OCI-LY1 (cell line): ENCODE measurements around the gene XPO4.
"Not testable (repeated sequence)": the region's sequence is repeated elsewhere in the genome, so short reads cannot be mapped to it uniquely, and the experiment has no call there.

Experiments used
- H2AFZ ChIP-seq: fragments of 200-600 bp; sonication (generic), shearing (Covaris generic); 2 replicates; pipeline ENCODE4 v1.6.0; 2014; ENCODE audit warnings: antibody characterized with exemption, mild to moderate bottlenecking, low read length
- H3F3A ChIP-seq: fragments of 200-600 bp; sonication (generic), shearing (Covaris generic); 2 replicates; pipeline ENCODE4 v1.6.0; 2014; ENCODE audit warnings: mild to moderate bottlenecking, antibody characterized with exemption, low read length, moderate library complexity; ENCODE audit not compliant: insufficient read depth
- H3K27ac ChIP-seq: fragments of 200-600 bp; sonication (generic); 2 replicates; pipeline ENCODE4 v1.5.1; 2014; ENCODE audit warnings: low read length, mixed run types, mild to moderate bottlenecking, low read depth; ENCODE audit not compliant: poor library complexity, severe bottlenecking
- H3K27me3 ChIP-seq: fragments of 200-600 bp; sonication (generic); 2 replicates; pipeline ENCODE4 v1.6.0; 2014; ENCODE audit warnings: antibody characterized with exemption, mild to moderate bottlenecking, low read length, moderate library complexity; ENCODE audit not compliant: insufficient read depth
- H3K36me3 ChIP-seq: fragments of 200-600 bp; sonication (generic); 2 replicates; pipeline ENCODE4 v1.6.1; 2014; ENCODE audit warnings: mild to moderate bottlenecking, antibody characterized with exemption, low read length, moderate library complexity, mixed read lengths; ENCODE audit not compliant: insufficient read depth
- H3K4me1 ChIP-seq: fragments of 200-600 bp; sonication (generic); 2 replicates; pipeline ENCODE4 v1.5.1; 2014; ENCODE audit warnings: mild to moderate bottlenecking, low read length, moderate library complexity; ENCODE audit not compliant: insufficient read depth, severe bottlenecking
- H3K4me2 ChIP-seq: fragments of 200-600 bp; sonication (generic), shearing (Covaris generic); 2 replicates; pipeline ENCODE4 v1.6.1; 2014; ENCODE audit warnings: low read length
- H3K4me3 ChIP-seq: fragments of 200-600 bp; sonication (generic); 2 replicates; pipeline ENCODE4 v1.5.1; 2014; ENCODE audit warnings: low read length, low read depth, mild to moderate bottlenecking, mixed read lengths; ENCODE audit not compliant: poor library complexity, severe bottlenecking
- H3K79me2 ChIP-seq: fragments of 200-600 bp; shearing (Covaris generic); 2 replicates; pipeline ENCODE4 v1.6.1; 2016; ENCODE audit warnings: mixed run types, low read length, mixed read lengths; ENCODE audit not compliant: insufficient read depth
- H3K9ac ChIP-seq: fragments of 200-600 bp; sonication (generic), shearing (Covaris generic); 2 replicates; pipeline ENCODE4 v1.6.1; 2014; ENCODE audit warnings: mild to moderate bottlenecking, low read length, mixed read lengths
- H3K9me2 ChIP-seq: fragments of 200-600 bp; sonication (generic), shearing (Covaris generic); 2 replicates; pipeline ENCODE4 v1.6.1; 2014; ENCODE audit warnings: low read depth, mild to moderate bottlenecking, low read length, mixed read lengths
- H3K9me3 ChIP-seq: fragments of 200-600 bp; shearing (Covaris generic); 2 replicates; pipeline ENCODE4 v1.6.1; 2014; ENCODE audit warnings: low read length, mixed read lengths
- H4K20me1 ChIP-seq: fragments of 200-600 bp; sonication (generic), shearing (Covaris generic); 2 replicates; pipeline ENCODE4 v1.6.0; 2016; ENCODE audit warnings: mild to moderate bottlenecking, low read length; ENCODE audit not compliant: insufficient read depth
- EZH2 ChIP-seq: fragments of 200-600 bp; sonication (generic), shearing (Covaris generic); IDR thresholded peaks from 2 replicates; pipeline ENCODE4 v1.8.0; 2017; ENCODE audit warnings: borderline replicate concordance, mixed run types, mild to moderate bottlenecking, antibody characterized with exemption, low read length, moderate library complexity, mixed read lengths
- TF ChIP-seq, protein P1 (sequence below): fragments of 200-600 bp; sonication (generic), shearing (Covaris generic); IDR thresholded peaks from 2 replicates; pipeline ENCODE4 v1.5.1; 2017; ENCODE audit warnings: mild to moderate bottlenecking, antibody characterized with exemption, low read length, moderate library complexity, mixed read lengths

XPO4 gene

GRCh38 chr13:20923272-20923671 is 20.7 kb upstream of the XPO4 start:
- Histone ChIP-seq H3K9ac (no peak overlapping the region), H3K4me3 (no peak overlapping the region), H3K27ac (no peak overlapping the region), H3K9me3 (no peaks in the 10 kb centered on the region), H4K20me1 (no peaks in the 10 kb centered on the region), H3K79me2 (no peaks in the 10 kb centered on the region), H3K4me1 (no peaks in the 10 kb centered on the region), H3K9me2 (no peaks in the 10 kb centered on the region), H3K27me3 (no peaks in the 10 kb centered on the region), H3K4me2 (no peak overlapping the region), H2AFZ (no peak overlapping the region), H3K36me3 (no peaks in the 10 kb centered on the region), H3F3A (no peaks in the 10 kb centered on the region)
- no peak for TF ChIP-seq EZH2
- TF ChIP-seq, protein P1, sequence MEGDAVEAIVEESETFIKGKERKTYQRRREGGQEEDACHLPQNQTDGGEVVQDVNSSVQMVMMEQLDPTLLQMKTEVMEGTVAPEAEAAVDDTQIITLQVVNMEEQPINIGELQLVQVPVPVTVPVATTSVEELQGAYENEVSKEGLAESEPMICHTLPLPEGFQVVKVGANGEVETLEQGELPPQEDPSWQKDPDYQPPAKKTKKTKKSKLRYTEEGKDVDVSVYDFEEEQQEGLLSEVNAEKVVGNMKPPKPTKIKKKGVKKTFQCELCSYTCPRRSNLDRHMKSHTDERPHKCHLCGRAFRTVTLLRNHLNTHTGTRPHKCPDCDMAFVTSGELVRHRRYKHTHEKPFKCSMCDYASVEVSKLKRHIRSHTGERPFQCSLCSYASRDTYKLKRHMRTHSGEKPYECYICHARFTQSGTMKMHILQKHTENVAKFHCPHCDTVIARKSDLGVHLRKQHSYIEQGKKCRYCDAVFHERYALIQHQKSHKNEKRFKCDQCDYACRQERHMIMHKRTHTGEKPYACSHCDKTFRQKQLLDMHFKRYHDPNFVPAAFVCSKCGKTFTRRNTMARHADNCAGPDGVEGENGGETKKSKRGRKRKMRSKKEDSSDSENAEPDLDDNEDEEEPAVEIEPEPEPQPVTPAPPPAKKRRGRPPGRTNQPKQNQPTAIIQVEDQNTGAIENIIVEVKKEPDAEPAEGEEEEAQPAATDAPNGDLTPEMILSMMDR = no peak

- no peak overlapping the region for H3K27ac ChIP-seq
- no peaks in the 10 kb centered on the region for H3K36me3 ChIP-seq
- no peak overlapping the region for H3K9ac ChIP-seq
- H3F3A ChIP-seq = no peaks in the 10 kb centered on the region
- no peaks in the 10 kb centered on the region for H3K9me2 ChIP-seq
- no peak overlapping the region for H3K4me3 ChIP-seq
- H3K27me3 ChIP-seq = no peaks in the 10 kb centered on the region
- H3K9me3 ChIP-seq = no peaks in the 10 kb centered on the region
- no peak overlapping the region for H2AFZ ChIP-seq
- no peak for TF ChIP-seq EZH2
- TF ChIP-seq, protein P1 = no peak
- H3K4me1 ChIP-seq = no peaks in the 10 kb centered on the region
- H3K4me2 ChIP-seq = no peak overlapping the region
- H4K20me1 ChIP-seq = no peaks in the 10 kb centered on the region
- H3K79me2 ChIP-seq = no peaks in the 10 kb centered on the region
Observed at GRCh38 chr13:20921572-20921971, 19.0 kb upstream of the XPO4 start.

GRCh38 chr13:20915676-20916075 is 13.1 kb upstream of the XPO4 start:
- H3F3A ChIP-seq, H3K36me3 ChIP-seq, H3K4me3 ChIP-seq, H3K4me2 ChIP-seq, H3K4me1 ChIP-seq, H4K20me1 ChIP-seq, H2AFZ ChIP-seq, H3K27me3 ChIP-seq, H3K9me2 ChIP-seq, H3K9me3 ChIP-seq, H3K9ac ChIP-seq, H3K27ac ChIP-seq, H3K79me2 ChIP-seq: not testable (repeated sequence)

DNA sequence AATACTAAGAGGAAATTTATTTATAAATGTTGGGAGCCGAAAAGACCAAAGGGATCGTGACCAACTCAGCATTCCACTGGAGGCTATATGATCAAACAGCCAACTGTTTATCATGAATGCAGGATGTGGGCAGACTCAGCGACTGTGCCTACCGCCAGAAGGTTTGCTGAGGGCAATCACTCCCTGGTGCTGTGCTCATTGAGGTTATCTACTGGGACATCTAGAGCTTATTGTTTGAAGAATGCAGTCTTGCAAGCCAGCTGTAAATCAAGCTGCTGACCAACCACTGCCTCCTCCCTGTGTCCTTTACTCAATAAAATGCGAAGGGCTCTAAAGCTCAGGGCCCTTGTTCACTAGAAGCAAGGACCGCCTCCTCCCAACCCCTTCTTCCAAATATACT is 8.5 kb upstream of the XPO4 start:
- Histone ChIP-seq H3K36me3 (no peaks in the 10 kb centered on the region), H3K4me1 (no peaks in the 10 kb centered on the region), H3F3A (no peaks in the 10 kb centered on the region), H3K27ac (no peak overlapping the region), H3K79me2 (no peaks in the 10 kb centered on the region), H3K27me3 (no peaks in the 10 kb centered on the region; the same call in 1 of the 2 replicates), H3K9ac (no peak overlapping the region), H3K4me3 (no peak overlapping the region), H3K4me2 (no peak overlapping the region), H2AFZ (no peak overlapping the region), H4K20me1 (no peaks in the 10 kb centered on the region), H3K9me3 (no peaks in the 10 kb centered on the region), H3K9me2 (no peaks in the 10 kb centered on the region)
- TF ChIP-seq EZH2 = no peak
- TF ChIP-seq, protein P1 = no peak
